ENCODE data around the gene PDZD2. TPM values are rescaled to one million over a fixed set of nuclear protein-coding genes. Genes with fewer than 3 reads are reported as not detected.
"Not testable (repeated sequence)": the region's sequence is repeated elsewhere in the genome, so short reads cannot be mapped to it uniquely, and the experiment has no call there.

Gene PDZD2
- total RNA-seq, 1 donor from 2014 or later, result 2.6 TPM

DNA sequence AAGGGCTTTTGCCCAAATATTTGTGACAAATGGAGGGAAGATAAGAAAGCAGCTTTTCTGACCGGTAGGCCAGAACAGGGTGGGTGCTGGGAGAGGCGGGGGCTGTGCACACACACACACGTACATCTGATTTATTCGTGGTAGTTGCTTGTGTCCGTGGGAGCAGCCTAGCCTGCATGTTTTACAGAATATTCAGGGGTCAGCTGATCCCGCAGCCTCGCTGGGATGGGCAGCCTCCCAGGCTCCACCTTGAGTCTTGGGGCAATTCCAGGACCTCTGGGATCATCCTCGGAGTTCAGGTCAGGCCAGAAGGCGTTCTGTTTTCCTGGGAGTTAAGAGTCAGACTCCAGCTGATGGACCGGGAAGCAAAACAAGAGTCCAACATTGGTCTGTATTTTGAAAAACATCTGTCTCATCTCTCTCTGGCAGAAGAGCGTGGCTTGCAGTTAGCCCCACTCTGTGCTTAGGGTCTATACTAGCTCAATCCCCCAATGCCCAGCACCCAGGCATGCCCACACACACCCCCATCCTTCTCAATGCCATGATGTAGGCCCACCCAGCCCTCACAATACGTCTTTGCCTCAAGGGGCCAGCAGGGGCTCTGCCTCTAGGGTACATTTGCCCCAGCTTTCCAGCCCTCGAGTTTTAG is 324.6 kb downstream of the PDZD2 start:
- no peaks in the 10 kb centered on the region for H3K36me3 ChIP-seq (ENCODE audit: control insufficient read depth in 3 of 3, insufficient read depth in 3 of 3, low read length in 3 of 3)
- H3K27ac ChIP-seq (ENCODE audit: low read depth, low read length), result peak overlapping the region; percentile 38
- peaks cover 13 to 16% (median 15%) of the 10 kb centered on the region in 3 donors for H3K4me1 ChIP-seq (ENCODE audit: control insufficient read depth in 3 of 3, insufficient read depth in 3 of 3, low read length in 3 of 3)

DNA sequence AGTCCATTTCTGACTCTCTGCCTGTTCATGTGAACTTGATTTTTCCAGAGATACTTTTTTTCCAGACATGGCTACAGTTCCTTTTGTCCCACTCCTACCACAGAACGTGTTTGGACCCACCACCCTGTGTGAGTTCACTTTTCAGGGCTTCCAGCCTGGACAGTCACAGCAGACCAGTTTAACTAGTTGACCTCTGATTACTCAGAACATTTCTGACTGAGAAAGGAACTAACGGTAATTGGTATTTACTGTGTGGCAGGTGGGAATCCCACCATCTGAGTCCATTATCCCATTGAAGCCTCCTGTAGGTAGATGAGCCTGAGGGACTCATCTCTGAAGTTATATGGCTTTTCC is 325.1 kb downstream of the PDZD2 start:
- no peaks in the 10 kb centered on the region for H3K9me3 ChIP-seq (ENCODE audit: control insufficient read depth in 3 of 3, low read length in 3 of 3)
- H3K27ac ChIP-seq (ENCODE audit: low read depth, low read length), result peak overlapping the region; percentile 38

More for the DNA sequence above, 324.6 kb downstream of the PDZD2 start:
- Histone ChIP-seq H3K27me3 (ENCODE audit: control insufficient read depth in 3 of 3, insufficient read depth in 3 of 3, low read length in 3 of 3) (peaks cover 0 to 4% (median 0%) of the 10 kb centered on the region in 3 donors), H3K9me3 (ENCODE audit: control insufficient read depth in 3 of 3, low read length in 3 of 3) (no peaks in the 10 kb centered on the region), H3K9ac (ENCODE audit: low read depth in 1 of 3, low read length in 3 of 3) (no peak overlapping the region), H3K4me3 (ENCODE audit: low read length in 3 of 3) (no peak overlapping the region)

DNA sequence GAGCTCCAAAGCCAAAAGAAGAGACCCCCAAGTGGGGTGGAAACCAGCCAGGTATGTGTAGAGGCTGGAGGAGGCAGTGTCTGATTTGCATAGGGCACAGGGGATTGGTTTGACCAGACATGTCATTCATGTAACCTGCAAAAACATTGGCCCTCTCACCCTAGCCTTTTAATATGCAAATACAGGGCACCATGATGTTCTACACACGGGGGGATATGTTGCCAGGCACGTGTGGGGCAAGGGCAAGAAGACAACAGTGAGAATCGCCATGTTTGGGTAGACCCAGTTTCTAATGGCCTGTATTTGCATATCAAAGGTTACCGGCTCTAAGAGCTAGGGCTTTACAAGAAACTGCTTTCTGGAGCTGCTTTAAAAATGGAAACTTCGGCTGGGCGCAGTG is 326.3 kb downstream of the PDZD2 start:
- no peaks in the 10 kb centered on the region for H3K9me3 ChIP-seq (ENCODE audit: control insufficient read depth in 3 of 3, low read length in 3 of 3)
- H3K36me3 ChIP-seq (ENCODE audit: control insufficient read depth in 3 of 3, insufficient read depth in 3 of 3, low read length in 3 of 3), result no peaks in the 10 kb centered on the region
- peaks cover 13 to 16% (median 15%) of the 10 kb centered on the region in 3 donors for H3K4me1 ChIP-seq (ENCODE audit: control insufficient read depth in 3 of 3, insufficient read depth in 3 of 3, low read length in 3 of 3)
- peaks cover 0 to 4% (median 0%) of the 10 kb centered on the region in 3 donors for H3K27me3 ChIP-seq (ENCODE audit: control insufficient read depth in 3 of 3, insufficient read depth in 3 of 3, low read length in 3 of 3)
- no peak overlapping the region for H3K27ac ChIP-seq (ENCODE audit: low read depth, low read length)
- no peak overlapping the region for H3K4me3 ChIP-seq (ENCODE audit: low read length in 3 of 3)
- H3K9ac ChIP-seq (ENCODE audit: low read depth in 1 of 3, low read length in 3 of 3), result no peak overlapping the region

More for the DNA sequence above, 325.1 kb downstream of the PDZD2 start:
- H3K36me3 ChIP-seq (ENCODE audit: control insufficient read depth in 3 of 3, insufficient read depth in 3 of 3, low read length in 3 of 3), result no peaks in the 10 kb centered on the region
- peaks cover 13 to 16% (median 15%) of the 10 kb centered on the region in 3 donors for H3K4me1 ChIP-seq (ENCODE audit: control insufficient read depth in 3 of 3, insufficient read depth in 3 of 3, low read length in 3 of 3)
- H3K27me3 ChIP-seq (ENCODE audit: control insufficient read depth in 3 of 3, insufficient read depth in 3 of 3, low read length in 3 of 3), result peaks cover 0 to 4% (median 0%) of the 10 kb centered on the region in 3 donors
- H3K9ac ChIP-seq (ENCODE audit: low read depth in 1 of 3, low read length in 3 of 3), result no peak overlapping the region
- no peak overlapping the region for H3K4me3 ChIP-seq (ENCODE audit: low read length in 3 of 3)

DNA sequence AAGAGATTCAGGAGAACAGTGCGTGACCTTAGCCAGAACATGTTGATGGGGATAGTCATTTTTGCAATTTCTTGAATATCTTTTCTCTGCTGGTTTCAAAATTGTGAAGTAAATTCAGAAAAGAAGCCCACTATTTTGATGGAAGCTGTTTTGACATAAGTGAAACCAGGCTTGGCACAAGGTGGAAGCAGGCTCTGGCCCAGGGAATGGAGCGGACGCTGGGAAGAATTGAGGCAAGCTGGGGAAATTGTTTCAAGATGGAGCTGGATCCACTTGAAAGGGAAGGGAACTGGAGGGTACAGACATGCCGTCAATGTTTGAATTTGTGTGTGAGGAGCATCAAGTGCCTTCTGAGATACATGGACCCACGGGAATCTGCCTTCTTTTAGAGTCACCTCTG is 328.0 kb downstream of the PDZD2 start:
- H3K4me3 ChIP-seq (ENCODE audit: low read length in 3 of 3), result no peak overlapping the region
- peaks cover 0 to 4% (median 0%) of the 10 kb centered on the region in 3 donors for H3K27me3 ChIP-seq (ENCODE audit: control insufficient read depth in 3 of 3, insufficient read depth in 3 of 3, low read length in 3 of 3)
- no peak overlapping the region for H3K9ac ChIP-seq (ENCODE audit: low read depth in 1 of 3, low read length in 3 of 3)
- H3K9me3 ChIP-seq (ENCODE audit: control insufficient read depth in 3 of 3, low read length in 3 of 3), result no peaks in the 10 kb centered on the region
- no peak overlapping the region for H3K27ac ChIP-seq (ENCODE audit: low read depth, low read length)
- no peaks in the 10 kb centered on the region for H3K36me3 ChIP-seq (ENCODE audit: control insufficient read depth in 3 of 3, insufficient read depth in 3 of 3, low read length in 3 of 3)
- peaks cover 13 to 16% (median 15%) of the 10 kb centered on the region in 3 donors for H3K4me1 ChIP-seq (ENCODE audit: control insufficient read depth in 3 of 3, insufficient read depth in 3 of 3, low read length in 3 of 3)

DNA sequence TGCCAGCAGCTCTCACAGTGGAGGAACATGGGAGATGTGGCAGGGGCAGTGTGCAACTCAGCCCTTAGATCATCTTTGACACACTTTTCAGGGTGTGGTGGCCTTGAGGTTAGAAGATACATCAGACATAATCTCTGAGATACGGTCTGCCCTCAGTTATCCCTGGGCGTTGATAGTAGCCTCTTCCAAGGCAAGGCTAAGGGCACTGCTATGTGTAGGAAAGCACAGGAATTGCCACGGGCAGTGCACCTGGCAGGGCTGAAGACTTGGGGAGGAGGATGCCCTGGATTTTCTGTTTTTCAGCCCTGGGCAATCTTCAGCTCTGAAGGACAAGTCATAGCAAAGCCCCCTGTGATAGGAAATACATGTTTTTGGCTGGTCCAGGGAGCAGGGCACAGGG is 328.5 kb downstream of the PDZD2 start:
- no peak overlapping the region for H3K9ac ChIP-seq (ENCODE audit: low read depth in 1 of 3, low read length in 3 of 3)
- no peak overlapping the region for H3K4me3 ChIP-seq (ENCODE audit: low read length in 3 of 3)
- H3K27ac ChIP-seq (ENCODE audit: low read depth, low read length), result no peak overlapping the region
- H3K36me3 ChIP-seq (ENCODE audit: control insufficient read depth in 3 of 3, insufficient read depth in 3 of 3, low read length in 3 of 3), result no peaks in the 10 kb centered on the region
- H3K4me1 ChIP-seq (ENCODE audit: control insufficient read depth in 3 of 3, insufficient read depth in 3 of 3, low read length in 3 of 3), result peaks cover 10 to 12% (median 11%) of the 10 kb centered on the region in 3 donors
- H3K27me3 ChIP-seq (ENCODE audit: control insufficient read depth in 3 of 3, insufficient read depth in 3 of 3, low read length in 3 of 3), result peaks cover 0 to 4% (median 0%) of the 10 kb centered on the region in 3 donors
- H3K9me3 ChIP-seq (ENCODE audit: control insufficient read depth in 3 of 3, low read length in 3 of 3), result no peaks in the 10 kb centered on the region

DNA sequence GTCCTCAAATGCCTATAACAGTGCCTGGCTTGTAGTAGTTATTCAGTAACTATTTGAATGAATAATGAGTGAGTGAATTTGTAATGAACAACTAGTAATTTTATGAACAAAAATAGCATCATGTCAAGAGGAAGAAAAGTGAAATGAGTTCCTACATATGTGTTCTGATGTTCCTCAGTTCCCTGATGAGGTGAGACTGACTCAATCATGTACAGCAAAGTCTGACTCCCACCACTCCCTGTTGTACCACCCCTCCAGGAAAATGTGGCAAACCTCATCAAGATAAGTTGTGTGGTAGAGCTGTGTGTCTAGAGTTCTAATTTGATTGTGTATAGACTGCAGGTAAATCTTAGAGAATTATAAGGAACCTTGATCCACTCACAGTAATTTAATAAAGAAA is 333.6 kb downstream of the PDZD2 start:
- H3K9ac ChIP-seq (ENCODE audit: low read depth in 1 of 3, low read length in 3 of 3), result no peak overlapping the region
- H3K36me3 ChIP-seq (ENCODE audit: control insufficient read depth in 3 of 3, insufficient read depth in 3 of 3, low read length in 3 of 3), result no peaks in the 10 kb centered on the region
- H3K27me3 ChIP-seq (ENCODE audit: control insufficient read depth in 3 of 3, insufficient read depth in 3 of 3, low read length in 3 of 3), result no peaks in the 10 kb centered on the region
- H3K4me3 ChIP-seq (ENCODE audit: low read length in 3 of 3), result no peak overlapping the region
- no peaks in the 10 kb centered on the region for H3K9me3 ChIP-seq (ENCODE audit: control insufficient read depth in 3 of 3, low read length in 3 of 3)
- no peaks in the 10 kb centered on the region for H3K4me1 ChIP-seq (ENCODE audit: control insufficient read depth in 3 of 3, insufficient read depth in 3 of 3, low read length in 3 of 3)
- H3K27ac ChIP-seq (ENCODE audit: low read depth, low read length), result no peak overlapping the region

DNA sequence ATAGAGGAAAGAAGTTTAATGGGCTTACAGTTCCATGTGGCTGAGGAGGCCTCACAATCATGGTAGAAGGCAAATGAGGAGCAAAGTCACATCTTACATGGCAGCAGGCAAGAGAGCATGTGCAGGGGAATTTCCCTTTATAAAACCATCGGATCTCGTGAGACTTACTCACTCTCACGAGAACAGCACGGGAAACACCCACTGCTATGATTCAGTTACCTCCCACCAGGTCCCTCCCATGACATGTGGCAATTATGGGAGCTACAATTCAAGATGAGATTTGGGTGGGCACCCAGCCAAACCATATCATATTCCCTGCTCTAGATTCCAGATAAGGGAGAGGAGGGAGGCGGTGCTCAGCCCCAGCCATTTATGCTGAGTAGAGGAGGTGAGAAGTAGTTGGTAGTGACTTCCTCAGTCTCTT is 336.3 kb downstream of the PDZD2 start:
- H3K4me3 ChIP-seq (ENCODE audit: low read length in 3 of 3); H3K9ac ChIP-seq (ENCODE audit: low read depth in 1 of 3, low read length in 3 of 3); H3K27me3 ChIP-seq (ENCODE audit: control insufficient read depth in 3 of 3, insufficient read depth in 3 of 3, low read length in 3 of 3); H3K36me3 ChIP-seq (ENCODE audit: control insufficient read depth in 3 of 3, insufficient read depth in 3 of 3, low read length in 3 of 3); H3K27ac ChIP-seq (ENCODE audit: low read depth, low read length); H3K9me3 ChIP-seq (ENCODE audit: control insufficient read depth in 3 of 3, low read length in 3 of 3); H3K4me1 ChIP-seq (ENCODE audit: control insufficient read depth in 3 of 3, insufficient read depth in 3 of 3, low read length in 3 of 3): not testable (repeated sequence)

DNA sequence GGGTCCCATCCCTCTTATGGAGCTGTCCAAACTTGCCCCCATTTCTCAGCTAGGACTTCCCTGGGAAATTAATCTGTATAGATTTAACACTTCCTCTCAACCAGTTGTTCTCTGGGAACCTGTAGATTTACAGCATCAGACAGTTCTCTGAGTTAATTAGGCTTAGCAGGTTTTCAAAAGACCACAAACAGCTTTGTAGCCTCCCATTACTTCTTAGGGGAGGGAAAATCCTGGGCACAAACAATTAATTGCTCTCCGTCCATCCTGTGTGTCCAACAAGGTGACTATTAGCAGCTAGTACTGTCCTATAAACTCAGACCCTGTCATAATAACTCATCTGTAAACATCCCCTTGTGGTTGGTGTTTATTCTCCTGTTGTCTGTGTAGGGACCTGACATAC is 337.2 kb downstream of the PDZD2 start:
- Histone ChIP-seq H3K36me3 (ENCODE audit: control insufficient read depth in 3 of 3, insufficient read depth in 3 of 3, low read length in 3 of 3) (no peaks in the 10 kb centered on the region), H3K27me3 (ENCODE audit: control insufficient read depth in 3 of 3, insufficient read depth in 3 of 3, low read length in 3 of 3) (no peaks in the 10 kb centered on the region), H3K9me3 (ENCODE audit: control insufficient read depth in 3 of 3, low read length in 3 of 3) (no peaks in the 10 kb centered on the region), H3K27ac (ENCODE audit: low read depth, low read length) (no peak overlapping the region), H3K4me1 (ENCODE audit: control insufficient read depth in 3 of 3, insufficient read depth in 3 of 3, low read length in 3 of 3) (no peaks in the 10 kb centered on the region), H3K4me3 (ENCODE audit: low read length in 3 of 3) (no peak overlapping the region), H3K9ac (ENCODE audit: low read depth in 1 of 3, low read length in 3 of 3) (no peak overlapping the region)

DNA sequence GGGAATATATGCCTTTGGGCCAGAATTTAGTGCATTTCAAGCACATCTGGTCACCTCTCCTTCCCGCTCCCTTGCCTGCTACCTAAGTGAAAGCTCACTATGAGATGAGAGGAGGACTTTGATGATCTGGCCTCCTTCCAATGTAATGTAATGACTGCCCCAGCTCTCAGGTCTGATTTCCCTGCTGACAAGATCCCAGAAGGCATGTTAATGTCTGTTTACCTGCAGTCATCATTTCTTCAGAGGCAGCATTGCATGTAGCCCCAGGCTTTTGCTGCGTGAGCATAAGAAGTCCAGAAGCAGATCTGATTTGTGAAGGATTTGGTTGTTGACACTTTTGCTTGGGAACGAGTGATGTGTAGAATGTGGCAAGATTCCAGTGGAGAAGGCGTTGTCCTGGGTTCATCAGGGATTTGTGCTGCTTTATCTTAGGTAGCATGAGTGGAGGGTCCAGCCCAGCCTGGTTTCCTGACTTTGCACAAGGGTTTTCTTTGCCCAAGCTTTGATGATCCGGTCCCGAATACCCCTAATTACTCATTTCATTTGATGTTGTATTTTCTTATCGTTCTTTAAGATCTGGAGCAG is 342.5 kb downstream of the PDZD2 start:
- Histone ChIP-seq H3K9ac (ENCODE audit: low read depth in 1 of 3, low read length in 3 of 3) (no peak overlapping the region), H3K27me3 (ENCODE audit: control insufficient read depth in 3 of 3, insufficient read depth in 3 of 3, low read length in 3 of 3) (peaks cover 0 to 4% (median 0%) of the 10 kb centered on the region in 3 donors), H3K9me3 (ENCODE audit: control insufficient read depth in 3 of 3, low read length in 3 of 3) (no peaks in the 10 kb centered on the region), H3K4me3 (ENCODE audit: low read length in 3 of 3) (no peak overlapping the region), H3K4me1 (ENCODE audit: control insufficient read depth in 3 of 3, insufficient read depth in 3 of 3, low read length in 3 of 3) (peaks cover 8 to 14% (median 11%) of the 10 kb centered on the region in 3 donors), H3K36me3 (ENCODE audit: control insufficient read depth in 3 of 3, insufficient read depth in 3 of 3, low read length in 3 of 3) (no peaks in the 10 kb centered on the region), H3K27ac (ENCODE audit: low read depth, low read length) (no peak overlapping the region)

DNA sequence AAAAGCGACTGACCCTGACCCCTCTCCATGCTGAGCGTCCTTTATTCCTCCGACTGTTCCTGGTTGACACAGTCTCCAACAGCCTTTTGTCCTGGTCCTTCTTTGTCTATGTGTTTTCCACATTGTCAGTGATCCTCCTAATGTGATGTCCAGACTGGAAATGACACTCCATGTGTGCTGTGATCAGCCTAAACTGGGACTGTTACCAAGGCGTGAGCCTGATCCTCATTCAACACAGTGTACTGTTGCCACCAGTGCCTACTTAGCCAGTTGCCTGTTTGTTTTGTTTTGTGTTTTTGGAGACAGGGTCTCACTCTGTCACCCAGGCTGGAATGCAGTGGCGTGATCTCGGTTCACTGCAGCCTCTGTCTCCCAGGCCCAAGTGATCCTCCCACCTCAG is 343.1 kb downstream of the PDZD2 start:
- no peaks in the 10 kb centered on the region for H3K36me3 ChIP-seq (ENCODE audit: control insufficient read depth in 3 of 3, insufficient read depth in 3 of 3, low read length in 3 of 3)
- no peaks in the 10 kb centered on the region for H3K9me3 ChIP-seq (ENCODE audit: control insufficient read depth in 3 of 3, low read length in 3 of 3)
- H3K4me1 ChIP-seq (ENCODE audit: control insufficient read depth in 3 of 3, insufficient read depth in 3 of 3, low read length in 3 of 3), result peaks cover 8 to 14% (median 11%) of the 10 kb centered on the region in 3 donors

More for the DNA sequence above, 343.1 kb downstream of the PDZD2 start:
- Histone ChIP-seq H3K27ac (ENCODE audit: low read depth, low read length) (no peak overlapping the region), H3K4me3 (ENCODE audit: low read length in 3 of 3) (no peak overlapping the region), H3K9ac (ENCODE audit: low read depth in 1 of 3, low read length in 3 of 3) (no peak overlapping the region), H3K27me3 (ENCODE audit: control insufficient read depth in 3 of 3, insufficient read depth in 3 of 3, low read length in 3 of 3) (peaks cover 0 to 4% (median 0%) of the 10 kb centered on the region in 3 donors)

All from skeletal muscle tissue (tissue), 4 donors.